ENCODE results near the gene FBXL22. TPM values are rescaled to one million over a fixed set of nuclear protein-coding genes. Genes with fewer than 3 reads are reported as not detected.
A peak's percentile ranks its signal among the peaks of the same experiment; 100 is the strongest.

The FBXL22 gene, protein sequence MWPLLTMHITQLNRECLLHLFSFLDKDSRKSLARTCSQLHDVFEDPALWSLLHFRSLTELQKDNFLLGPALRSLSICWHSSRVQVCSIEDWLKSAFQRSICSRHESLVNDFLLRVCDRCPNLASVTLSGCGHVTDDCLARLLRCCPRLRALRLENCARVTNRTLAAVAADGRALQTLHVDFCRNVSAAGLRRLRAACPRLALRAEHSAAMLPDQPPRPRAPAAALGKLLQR
- total RNA-seq (2014; rRNA removed; shearing (Covaris generic)): 0.60 and 1.9 TPM in 2 replicates
- polyA plus RNA-seq (2015; cell fraction: cytosol; rRNA removed): 0.63 and 1.6 TPM in 2 replicates
- 0.24 and 0.45 TPM in 2 replicates for polyA plus RNA-seq (2015; cell fraction: nucleus; rRNA removed)

- DNase-seq (ENCODE audit: low read depth): no peak
These were observed at the start of gene FBXL22 for GRCh38 chr15:63597038-63597790. FBXL22 (plus strand) TSS chr15:63597387; CDS start chr15:63597393, 6 bp downstream.

DNA sequence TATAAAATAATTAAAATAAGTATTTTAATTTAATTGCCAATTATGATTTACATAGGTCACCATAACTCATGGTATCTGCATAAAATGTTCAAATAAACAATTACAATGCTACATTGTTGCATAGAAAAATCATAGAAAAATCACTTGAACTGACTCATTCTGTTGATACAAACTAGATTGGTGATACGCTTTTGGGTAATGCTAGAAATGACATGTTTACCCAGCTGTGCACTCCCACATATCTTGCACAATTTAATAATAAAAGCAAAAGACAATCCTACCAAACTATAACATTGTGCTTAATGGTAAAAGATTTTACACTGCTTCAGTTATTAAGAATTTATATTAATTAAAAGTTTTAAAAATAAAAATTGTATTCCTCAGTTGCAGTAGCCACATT, 45.8 kb upstream of the FBXL22 start:
- no peak for DNase-seq (ENCODE audit: low read depth)

GRCh38 chr15:63553388-63553791, 43.8 kb upstream of the FBXL22 start:
- DNase-seq (ENCODE audit: low read depth): peak; percentile 76

- no peak for DNase-seq (ENCODE audit: low read depth)
These were observed 42.8 kb upstream of the FBXL22 start for GRCh38 chr15:63554337-63554927.

DNA sequence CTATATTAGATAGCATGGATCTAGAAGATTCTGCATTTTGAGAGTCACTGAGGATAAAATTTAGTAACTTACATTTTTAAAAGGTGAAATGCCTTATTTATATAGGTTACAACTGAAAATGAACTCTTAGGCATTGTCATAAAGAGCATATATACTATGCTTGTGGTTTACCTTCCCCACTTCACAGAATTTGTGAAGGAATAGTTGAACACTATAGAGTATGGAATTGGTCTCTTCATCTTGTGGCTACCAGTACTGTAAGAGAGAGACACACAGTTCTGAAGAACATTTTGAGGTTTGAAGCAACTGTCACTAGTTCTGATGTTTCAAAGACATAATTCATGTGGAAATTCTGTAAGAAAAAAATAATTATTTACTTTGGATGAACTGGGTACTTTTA, 41.7 kb upstream of the FBXL22 start:
- DNase-seq (ENCODE audit: low read depth): no peak

DNA sequence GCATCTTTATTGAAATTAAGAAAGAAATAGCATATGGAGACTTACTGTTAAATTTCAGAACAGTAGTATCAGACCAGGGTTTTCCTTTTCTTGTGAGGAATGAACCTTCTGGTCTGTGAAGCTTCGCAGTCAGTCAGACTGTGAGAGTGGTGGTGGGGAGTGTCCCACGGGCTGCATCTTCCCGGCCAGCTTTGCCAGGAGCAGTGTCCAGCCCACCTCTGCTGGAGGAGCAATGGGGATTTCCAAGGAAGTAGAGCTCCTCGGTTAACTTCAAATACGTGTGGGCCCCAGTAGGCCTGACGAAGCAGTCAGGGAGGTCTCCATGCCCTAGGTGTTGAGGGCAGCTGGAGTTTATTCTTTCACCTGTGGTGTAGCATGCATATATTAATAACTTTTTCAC, 40.9 kb upstream of the FBXL22 start:
- DNase-seq (ENCODE audit: low read depth): no peak

GRCh38 chr15:63556736-63557135, 40.5 kb upstream of the FBXL22 start:
- no peak for DNase-seq (ENCODE audit: low read depth)

DNA sequence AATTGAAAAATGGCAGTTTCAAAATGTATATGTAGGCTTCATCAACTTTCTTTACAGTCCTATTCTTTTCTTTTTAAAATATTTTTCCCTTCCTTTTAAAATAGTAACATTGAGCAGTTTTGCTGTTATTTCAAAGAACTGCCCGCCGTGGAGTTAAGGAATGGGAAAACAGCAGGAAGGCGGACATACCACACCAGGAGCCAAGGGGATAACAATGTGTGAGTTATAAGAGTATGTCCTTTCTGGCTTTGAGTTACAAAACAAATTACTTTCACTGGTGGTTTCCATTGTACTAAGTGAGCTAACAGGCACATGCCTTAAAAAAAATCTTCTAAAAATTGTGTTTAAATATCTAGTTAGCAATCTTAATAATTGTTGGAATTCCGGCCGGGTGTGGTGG, 37.4 kb upstream of the FBXL22 start:
- DNase-seq (ENCODE audit: low read depth): no peak

DNA sequence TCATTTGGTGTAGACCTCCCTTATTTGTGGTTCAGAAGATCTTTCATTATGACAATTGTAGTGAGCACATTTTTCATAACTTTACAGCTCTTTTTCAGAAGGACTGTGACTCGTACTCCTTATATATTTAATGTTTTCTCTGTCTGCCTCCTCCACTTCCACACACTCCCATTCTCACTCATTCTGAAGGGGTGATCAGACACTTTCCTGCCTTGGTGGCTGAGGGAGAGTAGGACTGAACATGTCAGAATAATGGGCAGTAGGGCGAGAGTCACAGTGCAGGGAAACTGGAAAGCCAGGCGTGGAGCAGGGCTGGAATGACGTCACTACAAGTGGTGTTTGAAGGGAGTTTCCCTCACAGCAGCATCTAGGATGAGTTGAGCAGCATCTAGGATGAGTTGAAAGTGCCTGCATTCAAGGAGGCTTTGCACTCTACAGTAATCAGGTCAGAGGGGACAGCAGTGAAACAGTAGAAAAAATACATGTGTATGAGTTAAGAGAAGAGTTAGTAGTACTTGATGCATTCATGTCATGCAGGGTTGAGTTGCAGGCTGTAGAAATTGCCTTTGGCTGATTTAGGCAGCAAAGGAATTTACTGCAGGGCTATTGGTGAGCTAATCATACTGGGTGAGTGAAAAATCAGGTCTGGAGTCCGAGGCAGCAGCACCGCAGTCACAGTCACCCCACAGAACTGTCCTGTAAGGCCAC, 36.3 kb upstream of the FBXL22 start:
- DNase-seq (ENCODE audit: low read depth): no peak

GRCh38 chr15:63564093-63564492, 33.1 kb upstream of the FBXL22 start:
- no peak for DNase-seq (ENCODE audit: low read depth)

- no peak for DNase-seq (ENCODE audit: low read depth)
These were observed 31.5 kb upstream of the FBXL22 start for GRCh38 chr15:63565536-63566186.

- DNase-seq (ENCODE audit: low read depth): no peak
These were observed 24.3 kb upstream of the FBXL22 start for GRCh38 chr15:63572749-63573464.

DNA sequence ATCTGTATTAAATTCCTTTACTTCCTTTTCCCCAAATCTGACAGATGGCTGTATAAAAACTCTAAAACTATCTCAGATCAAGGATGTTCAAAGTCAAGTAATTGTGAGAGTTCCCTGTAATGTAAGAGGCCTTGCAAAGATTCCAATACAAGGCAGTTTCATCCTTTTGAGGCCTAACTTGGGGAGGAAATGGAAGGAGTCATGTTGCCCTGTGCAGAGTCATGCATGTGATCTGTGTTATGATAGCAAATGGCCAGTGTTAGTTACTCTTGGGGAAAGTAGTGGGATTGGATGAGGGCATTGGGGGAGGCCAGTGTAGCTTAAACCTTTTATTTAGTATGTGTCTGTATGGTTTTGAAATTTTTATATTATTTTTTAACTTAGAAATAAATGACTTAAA, 23.7 kb upstream of the FBXL22 start:
- DNase-seq (ENCODE audit: low read depth): peak; percentile 24

DNA sequence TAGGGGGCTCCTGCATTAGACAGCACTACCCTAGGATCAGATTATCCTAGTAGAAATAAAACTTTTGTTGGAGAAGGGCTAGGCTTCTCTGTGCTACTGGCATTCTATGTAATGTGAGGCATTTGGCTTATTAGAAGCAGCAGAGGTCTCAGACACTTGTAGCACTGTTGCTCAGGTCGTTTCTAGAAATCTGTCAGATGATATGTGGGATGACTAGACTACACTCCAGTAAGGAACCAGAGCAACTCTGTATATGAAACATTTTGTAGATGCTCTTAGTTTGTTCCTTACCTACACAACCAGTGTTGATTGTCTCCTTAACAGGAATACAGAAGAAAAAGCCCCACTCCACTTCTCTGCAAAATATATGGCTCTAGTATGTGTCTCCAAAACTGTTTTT, 21.9 kb upstream of the FBXL22 start:
- DNase-seq (ENCODE audit: low read depth): no peak

GRCh38 chr15:63576441-63576840, 20.7 kb upstream of the FBXL22 start:
- no peak for DNase-seq (ENCODE audit: low read depth)

GRCh38 chr15:63582179-63582578, 15.0 kb upstream of the FBXL22 start:
- DNase-seq (ENCODE audit: low read depth): no peak

- peak; percentile 89 for DNase-seq (ENCODE audit: low read depth)
These were observed 14.3 kb upstream of the FBXL22 start for GRCh38 chr15:63582718-63583426.

DNA sequence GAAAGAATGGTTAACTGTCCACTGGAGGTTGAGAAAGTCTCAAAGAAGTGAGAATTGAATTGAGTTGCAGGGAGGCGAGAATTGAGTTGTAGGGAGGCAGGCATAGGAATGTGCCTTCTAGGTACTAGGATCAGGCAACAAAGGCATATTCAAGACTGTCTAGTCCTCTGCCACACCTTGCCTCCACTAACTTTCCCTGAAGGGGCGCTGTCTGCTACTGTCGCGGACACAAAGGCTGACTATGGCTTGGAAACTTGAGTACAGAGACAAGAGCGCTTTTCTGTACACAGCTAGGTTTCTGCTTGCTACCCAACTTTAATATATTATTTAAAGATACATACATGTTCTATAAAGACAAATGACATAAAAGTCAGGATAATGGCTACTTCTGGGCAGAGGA, 10.4 kb upstream of the FBXL22 start:
- no peak for DNase-seq (ENCODE audit: low read depth)

DNA sequence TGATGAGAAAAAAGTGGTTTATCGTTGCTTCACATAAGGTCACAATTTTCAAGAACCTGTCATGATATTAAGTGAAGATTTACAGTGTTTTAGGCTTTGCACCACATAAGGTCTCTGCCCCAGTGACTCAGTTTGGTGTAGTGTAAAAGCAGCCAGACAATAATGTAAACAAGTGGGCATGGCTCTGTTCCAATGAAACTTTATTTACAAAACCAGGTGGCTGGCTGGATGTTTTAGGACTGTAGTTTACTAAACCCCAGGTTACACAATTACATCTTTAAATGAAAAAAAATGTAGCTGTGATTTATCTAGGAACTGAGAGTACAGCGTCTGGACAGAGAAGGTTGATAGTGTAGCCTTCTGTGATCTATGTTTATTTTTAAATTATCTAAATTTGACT, 9.7 kb upstream of the FBXL22 start:
- DNase-seq (ENCODE audit: low read depth): no peak

DNA sequence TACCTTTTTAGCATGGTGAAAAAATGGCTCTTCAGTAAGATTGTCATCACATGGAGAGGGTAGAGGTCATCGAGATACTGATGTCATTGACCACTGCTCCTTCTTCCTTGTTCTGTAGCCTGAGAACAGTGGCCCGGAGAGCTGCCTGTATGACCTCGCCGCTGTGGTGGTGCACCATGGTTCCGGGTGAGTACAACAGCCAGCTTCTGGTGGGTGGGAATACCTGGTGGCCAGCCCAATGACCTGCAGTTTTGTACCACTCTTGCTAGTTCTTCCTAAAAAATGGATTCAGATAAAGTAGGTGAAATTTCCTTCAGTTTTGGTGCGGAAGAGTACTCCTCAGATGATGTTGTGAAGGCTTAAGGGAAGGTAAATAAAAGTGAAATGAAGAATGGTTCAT, 8.4 kb upstream of the FBXL22 start:
- no peak for DNase-seq (ENCODE audit: low read depth)

Measured in HT1080 (cell line).